Natural killer cell (primary cell): ENCODE results near the gene DNAJC19. TPM values are rescaled to one million over a fixed set of nuclear protein-coding genes. Genes with fewer than 3 reads are reported as not detected.

Experiments used
- ATAC-seq, 3 donors: fragments of 150-1000 bp in 2 of 3; fragments of 200-7000 bp in 1 of 3; cut with Tn5 transposase; 1 replicate in 1 of 3; 2 replicates in 2 of 3; pipeline ENCODE4 v1.10.0; 2021; ENCODE audit warnings: mild to moderate bottlenecking in 2 of 3, moderate library complexity in 2 of 3
- DNase-seq, 2 donors: peaks; one replicate each; pipeline versions ENCODE4 v3.0.0 to v3.0.0-alpha.2; 2013 to 2021; ENCODE audit warnings: mixed read lengths in 1 of 2
- H3K27ac ChIP-seq: one replicate; pipeline ENCODE4 v1.5.1; 2013; ENCODE audit warnings: mild to moderate bottlenecking, low read length
- H3K27me3 ChIP-seq: one replicate; pipeline ENCODE4 v1.6.1; 2013; ENCODE audit warnings: low read length; ENCODE audit not compliant: control insufficient read depth, insufficient read depth
- H3K36me3 ChIP-seq: one replicate; pipeline ENCODE4 v1.6.1; 2013; ENCODE audit warnings: low read length; ENCODE audit not compliant: control insufficient read depth, insufficient read depth
- H3K4me1 ChIP-seq: one replicate; pipeline ENCODE4 v1.6.1; 2013; ENCODE audit warnings: low read length; ENCODE audit not compliant: control insufficient read depth, insufficient read depth
- H3K4me3 ChIP-seq: one replicate; pipeline ENCODE4 v1.5.1; 2013; ENCODE audit warnings: low read length
- H3K9me3 ChIP-seq: one replicate; pipeline ENCODE4 v1.6.1; 2013; ENCODE audit warnings: low read length; ENCODE audit not compliant: control insufficient read depth, insufficient read depth
- H3K27ac Mint-ChIP-seq, 2 donors: one replicate each; pipeline ENCODE4 v1.8.0; 2022; ENCODE audit warnings: mild to moderate bottlenecking in 2 of 2, mixed read lengths in 2 of 2, moderate library complexity in 1 of 2
- H3K27me3 Mint-ChIP-seq, 2 donors: one replicate each; pipeline ENCODE4 v1.8.0; 2022; ENCODE audit warnings: low read depth in 2 of 2, mixed read lengths in 2 of 2
- H3K36me3 Mint-ChIP-seq: one replicate; pipeline ENCODE4 v1.8.0; 2022; ENCODE audit warnings: mixed read lengths
- H3K4me1 Mint-ChIP-seq, 2 donors: one replicate each; pipeline ENCODE4 v1.8.0; 2022; ENCODE audit warnings: mixed read lengths in 2 of 2
- H3K4me3 Mint-ChIP-seq: one replicate; pipeline ENCODE4 v1.8.0; 2022; ENCODE audit warnings: mild to moderate bottlenecking, moderate library complexity, mixed read lengths
- H3K9me3 Mint-ChIP-seq, 2 donors: one replicate each; pipeline ENCODE4 v1.8.0; 2022; ENCODE audit warnings: mixed read lengths in 2 of 2
- WGBS: methylation state at CpG from one replicate; pipeline ENCODE4 v1.1.7; 2013; ENCODE audit warnings: missing lambda C conversion rate; ENCODE audit not compliant: insufficient coverage; 5-methylcytosine and 5-hydroxymethylcytosine counted together
- intact Hi-C: fragments of 100-400 bp; cut with micrococcal nuclease; formaldehyde crosslinking; loops from one replicate; pipeline ENCODE4 v1.14.2; 2022
- total RNA-seq, 4 donors: library from RNA; stranded (reverse); fragments of 120-200 nt in 1 of 4; gene quantifications; one replicate each; pipeline versions ENCODE4 v1.2.3 to v1.2.4, GENCODE V29; 2013 to 2022
- TF ChIP-seq, protein P1 (sequence below): fragments of 200-600 bp; IDR thresholded peaks from one replicate; pipeline ENCODE4 v1.8.0; 2022; ENCODE audit warnings: antibody characterized with exemption

DNAJC19 gene
- total RNA-seq, 3 donors from 2014 or later (not counting 1 experiment from before 2014, with no cell fraction given) = 18.9 to 25.8 (median 22.2) TPM

- Mint-ChIP-seq H3K27ac (peak overlapping the region; percentile 35 to 50), H3K4me1 (no peaks in the 10 kb centered on the region), H3K36me3 (no peaks in the 10 kb centered on the region), H3K9me3 (no peaks in the 10 kb centered on the region), H3K27me3 (no peaks in the 10 kb centered on the region), H3K4me3 (no peak overlapping the region)
- TF ChIP-seq, protein P1, sequence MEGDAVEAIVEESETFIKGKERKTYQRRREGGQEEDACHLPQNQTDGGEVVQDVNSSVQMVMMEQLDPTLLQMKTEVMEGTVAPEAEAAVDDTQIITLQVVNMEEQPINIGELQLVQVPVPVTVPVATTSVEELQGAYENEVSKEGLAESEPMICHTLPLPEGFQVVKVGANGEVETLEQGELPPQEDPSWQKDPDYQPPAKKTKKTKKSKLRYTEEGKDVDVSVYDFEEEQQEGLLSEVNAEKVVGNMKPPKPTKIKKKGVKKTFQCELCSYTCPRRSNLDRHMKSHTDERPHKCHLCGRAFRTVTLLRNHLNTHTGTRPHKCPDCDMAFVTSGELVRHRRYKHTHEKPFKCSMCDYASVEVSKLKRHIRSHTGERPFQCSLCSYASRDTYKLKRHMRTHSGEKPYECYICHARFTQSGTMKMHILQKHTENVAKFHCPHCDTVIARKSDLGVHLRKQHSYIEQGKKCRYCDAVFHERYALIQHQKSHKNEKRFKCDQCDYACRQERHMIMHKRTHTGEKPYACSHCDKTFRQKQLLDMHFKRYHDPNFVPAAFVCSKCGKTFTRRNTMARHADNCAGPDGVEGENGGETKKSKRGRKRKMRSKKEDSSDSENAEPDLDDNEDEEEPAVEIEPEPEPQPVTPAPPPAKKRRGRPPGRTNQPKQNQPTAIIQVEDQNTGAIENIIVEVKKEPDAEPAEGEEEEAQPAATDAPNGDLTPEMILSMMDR = no peak
- intact Hi-C loops = no loop called here
- no peak overlapping the region for H3K4me3 ChIP-seq
- DNase-seq = no peak
- H3K4me1 ChIP-seq = no peaks in the 10 kb centered on the region
- no peak for ATAC-seq
- peaks cover 36% of the 10 kb centered on the region for H3K36me3 ChIP-seq
- H3K27me3 ChIP-seq = no peaks in the 10 kb centered on the region
- H3K27ac ChIP-seq = no peak overlapping the region
- H3K9me3 ChIP-seq = no peaks in the 10 kb centered on the region
- WGBS = 100% methylated on average over 2 of the region's 2 CpGs
These were observed 7.6 kb downstream of the DNAJC19 start for GRCh38 chr3:180981912-180982311.

DNA sequence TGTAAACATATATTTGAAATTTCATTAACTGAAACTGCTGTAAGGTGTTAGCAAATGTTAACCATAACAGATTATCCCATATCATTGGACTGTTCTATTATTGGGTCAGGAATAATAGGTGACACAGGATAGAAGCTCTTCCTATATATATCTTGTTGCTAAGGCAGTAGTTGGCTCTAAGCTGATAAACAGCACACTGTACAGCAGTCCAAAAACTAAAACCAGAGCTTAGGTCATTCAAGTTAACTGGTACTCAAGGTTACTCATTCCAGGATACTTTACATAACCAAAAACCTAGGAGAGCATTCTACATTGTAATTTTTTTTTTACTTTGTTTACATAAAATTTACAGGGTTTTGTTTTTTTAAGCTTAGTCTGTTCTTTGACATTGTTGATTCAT, 8.9 kb downstream of the DNAJC19 start:
- H3K27me3 ChIP-seq = no peaks in the 10 kb centered on the region
- H3K9me3 ChIP-seq = no peaks in the 10 kb centered on the region
- DNase-seq = no peak
- no peak overlapping the region for H3K4me3 Mint-ChIP-seq
- H3K27ac Mint-ChIP-seq = peak overlapping the region in 1 of 2 donors; percentile 50
- TF ChIP-seq, protein P1 = no peak
- H3K4me1 Mint-ChIP-seq = no peaks in the 10 kb centered on the region
- H3K36me3 ChIP-seq = peaks cover 34% of the 10 kb centered on the region
- no peaks in the 10 kb centered on the region for H3K36me3 Mint-ChIP-seq
- no peaks in the 10 kb centered on the region for H3K4me1 ChIP-seq
- no peak overlapping the region for H3K4me3 ChIP-seq
- H3K27ac ChIP-seq = no peak overlapping the region
- no peak for ATAC-seq
- H3K9me3 Mint-ChIP-seq = no peaks in the 10 kb centered on the region
- intact Hi-C loops = no loop called here
- H3K27me3 Mint-ChIP-seq = no peaks in the 10 kb centered on the region

DNA sequence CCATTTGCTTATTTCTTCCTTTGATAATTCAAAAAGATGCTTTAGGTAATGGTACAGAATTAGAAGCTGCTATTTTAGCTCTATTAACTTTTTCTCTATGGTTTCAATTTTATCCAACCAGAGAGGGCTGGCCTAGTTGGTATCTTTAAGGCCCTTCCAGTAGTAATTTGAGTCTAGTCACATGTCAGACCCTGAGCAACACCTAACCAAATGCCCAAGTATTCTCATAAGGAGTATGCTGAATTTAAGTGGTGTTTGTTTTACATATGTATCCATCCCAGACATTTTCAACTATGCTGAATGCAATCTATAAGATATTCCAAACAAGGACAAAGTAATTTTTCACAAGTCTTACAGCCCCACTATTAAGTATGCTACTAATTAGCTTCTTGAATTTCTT, 9.6 kb downstream of the DNAJC19 start:
- no peak for DNase-seq
- H3K4me1 Mint-ChIP-seq = no peaks in the 10 kb centered on the region
- Histone ChIP-seq H3K4me3 (no peak overlapping the region), H3K36me3 (peaks cover 27% of the 10 kb centered on the region), H3K27ac (no peak overlapping the region), H3K4me1 (no peaks in the 10 kb centered on the region), H3K9me3 (no peaks in the 10 kb centered on the region), H3K27me3 (no peaks in the 10 kb centered on the region)
- no peaks in the 10 kb centered on the region for H3K36me3 Mint-ChIP-seq
- H3K9me3 Mint-ChIP-seq = no peaks in the 10 kb centered on the region
- peak overlapping the region in 1 of 2 donors; percentile 57 for H3K27ac Mint-ChIP-seq
- no peaks in the 10 kb centered on the region for H3K27me3 Mint-ChIP-seq
- TF ChIP-seq, protein P1 = no peak
- intact Hi-C loops = no loop called here
- ATAC-seq = no peak
- H3K4me3 Mint-ChIP-seq = no peak overlapping the region

DNA sequence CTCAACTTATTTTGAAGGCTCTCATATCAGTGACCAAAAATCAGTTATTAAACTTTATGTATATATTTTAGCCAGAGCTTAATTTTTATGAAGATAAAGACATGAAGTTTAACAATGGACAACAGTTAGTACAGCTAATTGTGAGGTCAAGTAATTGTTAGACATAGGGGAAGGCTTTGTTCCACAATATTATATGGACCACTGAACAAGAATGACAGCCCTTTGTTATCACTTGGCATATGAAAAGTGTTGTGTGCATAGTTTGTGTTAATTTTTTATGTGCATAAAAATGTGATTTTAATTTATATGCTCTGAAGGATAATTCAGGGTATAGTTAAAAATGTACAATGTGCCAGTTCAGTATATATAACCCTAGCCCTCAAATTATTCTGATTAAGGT, 12.0 kb downstream of the DNAJC19 start:
- no peak overlapping the region for H3K4me3 Mint-ChIP-seq
- TF ChIP-seq, protein P1 = no peak
- no peaks in the 10 kb centered on the region for H3K36me3 Mint-ChIP-seq
- DNase-seq (no peak), ATAC-seq (no peak)
- H3K27me3 Mint-ChIP-seq = no peaks in the 10 kb centered on the region
- peaks cover 24% of the 10 kb centered on the region for H3K36me3 ChIP-seq
- H3K4me1 Mint-ChIP-seq = no peaks in the 10 kb centered on the region
- H3K27ac ChIP-seq = no peak overlapping the region
- intact Hi-C loops = no loop called here
- H3K27ac Mint-ChIP-seq = no peak overlapping the region
- H3K4me3 ChIP-seq = no peak overlapping the region
- no peaks in the 10 kb centered on the region for H3K27me3 ChIP-seq
- no peaks in the 10 kb centered on the region for H3K4me1 ChIP-seq
- no peaks in the 10 kb centered on the region for H3K9me3 Mint-ChIP-seq
- H3K9me3 ChIP-seq = no peaks in the 10 kb centered on the region
